K562 (cell line): ENCODE measurements around the gene PIK3R6. TPM values are rescaled to one million over a fixed set of nuclear protein-coding genes. Genes with fewer than 3 reads are reported as not detected.
A peak's percentile ranks its signal among the peaks of the same experiment; 100 is the strongest.

Experiments used
- ARID1B ChIP-seq: fragments of 450-650 bp; IDR thresholded peaks from 2 replicates; pipeline ENCODE4 v1.6.1; 2016; ENCODE audit warnings: antibody characterized with exemption, mild to moderate bottlenecking, inconsistent platforms
- ASH1L ChIP-seq: fragments of 450-650 bp; IDR thresholded peaks from 2 replicates; pipeline ENCODE4 v1.6.1; 2018; ENCODE audit warnings: borderline replicate concordance, mild to moderate bottlenecking, low read depth; ENCODE audit not compliant: partially characterized antibody
- ATF1 ChIP-seq, 2 experiments: fragments of 450-650 bp in 1 of 2; IDR thresholded peaks; 2 replicates each; pipeline ENCODE4 v1.6.1; 2016; ENCODE audit warnings: missing compliant biosample characterization in 1 of 2, missing genetic modification characterization in 1 of 2
- CREB1 ChIP-seq, 2 experiments: sonication (generic) in 1 of 2; formaldehyde crosslinking in 1 of 2; IDR thresholded peaks; 2 replicates each; pipeline versions ENCODE4 v1.6.1 to v1.8.0; 2012 to 2022; ENCODE audit warnings: inconsistent platforms in 1 of 2, mild to moderate bottlenecking in 1 of 2, missing genetic modification reagents in 1 of 2, moderate library complexity in 1 of 2
- E4F1 ChIP-seq: fragments of 250-450 bp; sonication (Bioruptor Pico); IDR thresholded peaks from 2 replicates; pipeline ENCODE4 v1.5.0; 2021; ENCODE audit warnings: mild to moderate bottlenecking, borderline replicate concordance
- MBD2 ChIP-seq: sonication (generic); IDR thresholded peaks from 2 replicates; pipeline ENCODE4 v1.6.1; 2016; ENCODE audit warnings: low read depth, borderline replicate concordance
- MCM3 ChIP-seq: fragments of 450-650 bp; IDR thresholded peaks from 2 replicates; pipeline ENCODE4 v1.6.1; 2016
- MYC ChIP-seq, 2 experiments: fragments of 250-450 bp in 1 of 2; sonication (Bioruptor Pico) in 1 of 2; IDR thresholded peaks; 2 replicates each; pipeline versions ENCODE4 v1.5.1 to v1.6.1; 2012 to 2021; ENCODE audit warnings: low read depth in 2 of 2, borderline replicate concordance in 1 of 2, improper control_type of control experiment in 1 of 2, low read length in 1 of 2, mild to moderate bottlenecking in 1 of 2, moderate library complexity in 1 of 2
- NFE2L1 ChIP-seq: fragments of 450-650 bp; IDR thresholded peaks from 2 replicates; pipeline ENCODE4 v1.6.1; 2016; ENCODE audit warnings: missing genetic modification characterization, low read depth, mild to moderate bottlenecking, missing compliant biosample characterization, moderate library complexity, borderline replicate concordance
- POLR3A ChIP-seq: IDR thresholded peaks from 2 replicates; pipeline ENCODE4 v1.6.1; 2011; ENCODE audit warnings: borderline replicate concordance, mild to moderate bottlenecking, moderate library complexity; ENCODE audit not compliant: insufficient read length, insufficient read depth; ENCODE audit errors: extremely low read depth
- RFX1 ChIP-seq: fragments of 450-650 bp; IDR thresholded peaks from 2 replicates; pipeline ENCODE4 v1.6.1; 2016; ENCODE audit warnings: mild to moderate bottlenecking, moderate library complexity
- TAL1 ChIP-seq: fragments of 450-650 bp; IDR thresholded peaks from 2 replicates; pipeline ENCODE4 v1.6.1; 2016; ENCODE audit warnings: mild to moderate bottlenecking
- USF1 ChIP-seq: sonication (generic); formaldehyde crosslinking; IDR thresholded peaks from 2 replicates; pipeline ENCODE4 v1.9.0; 2022; ENCODE audit warnings: mild to moderate bottlenecking, missing genetic modification reagents
- ZBTB17 ChIP-seq: fragments of 450-650 bp; formaldehyde crosslinking; IDR thresholded peaks from 2 replicates; pipeline ENCODE4 v1.4.0; 2020; ENCODE audit warnings: mild to moderate bottlenecking
- ZFPM2 ChIP-seq: fragments of 250-450 bp; sonication (Bioruptor Pico); IDR thresholded peaks from 2 replicates; pipeline ENCODE4 v1.5.1; 2022; ENCODE audit warnings: mild to moderate bottlenecking
- ZFX ChIP-seq: sonication (generic); formaldehyde crosslinking; IDR thresholded peaks from 2 replicates; pipeline ENCODE4 v1.8.0; 2022; ENCODE audit warnings: mild to moderate bottlenecking, missing genetic modification reagents, moderate library complexity
- ZNF140 ChIP-seq: fragments of 250-450 bp; sonication (Bioruptor Pico); IDR thresholded peaks from 2 replicates; pipeline ENCODE4 v1.8.0; 2021; ENCODE audit warnings: moderate library complexity, mild to moderate bottlenecking, inconsistent platforms
- ZNF197 ChIP-seq: fragments of 200-800 bp; sonication (Bioruptor generic); IDR thresholded peaks from 2 replicates; pipeline ENCODE4 v1.6.1; 2016; ENCODE audit warnings: low read depth, missing genetic modification characterization, missing compliant biosample characterization
- ZNF24 ChIP-seq: fragments of 450-650 bp; IDR thresholded peaks from 2 replicates; pipeline ENCODE4 v1.6.1; 2016
- ZNF586 ChIP-seq: fragments of 450-650 bp; formaldehyde crosslinking; conservative IDR thresholded peaks from 2 replicates; pipeline ENCODE4 v1.4.0; 2020; ENCODE audit warnings: mild to moderate bottlenecking, moderate library complexity
- ZNF589 ChIP-seq: fragments of 200-800 bp; sonication (Bioruptor generic); IDR thresholded peaks from 2 replicates; pipeline ENCODE4 v1.6.1; 2016; ENCODE audit warnings: low read depth, missing genetic modification characterization, missing compliant biosample characterization
- polyA plus RNA-seq, 8 experiments: library from polyadenylated mRNA; depleted of rRNA in 4 of 8; stranded (reverse) in 5 of 8; unstranded in 3 of 8; fragments of >200 nt; fragmentation: Nextera tagmentation in 2 of 8; fragmentation: Illumina TruSeq in 1 of 8; extraction: Ambion mirVana in 2 of 8; extraction: Trizol in 1 of 8; gene quantifications; 2 replicates each; pipeline versions ENCODE4 v1.2.1 to v1.2.3, GENCODE V29; 2011 to 2014; ENCODE audit warnings: inconsistent platforms in 1 of 8, missing spikeins in 1 of 8
- total RNA-seq, 7 experiments: library from RNA; depleted of rRNA in 6 of 7; stranded (reverse); fragments of >200 nt in 6 of 7; fragmentation: Illumina TruSeq in 2 of 7; extraction: Trizol in 2 of 7; gene quantifications; 2 replicates each; pipeline versions ENCODE4 v1.2.1 to v1.2.3, GENCODE V29; 2011 to 2021; ENCODE audit warnings: low replicate concordance in 1 of 7
- TF ChIP-seq, protein P1 (sequence below): fragments of 250-450 bp; sonication (Bioruptor Pico); IDR thresholded peaks from 2 replicates; pipeline ENCODE4 v1.8.0; 2021; ENCODE audit warnings: borderline replicate concordance, mild to moderate bottlenecking, moderate library complexity; ENCODE audit not compliant: poor library complexity, severe bottlenecking
- TF ChIP-seq, protein P2 (sequence below): IDR thresholded peaks from 2 replicates; pipeline ENCODE4 v1.6.1; 2016; ENCODE audit warnings: missing genetic modification characterization, missing compliant biosample characterization

The PIK3R6 gene
- total and polyA plus RNA-seq, 9 of the 15 experiments (the other 6 are each of a cell fraction or from before 2014, with no cell fraction given), result 0.04 TPM; not detected in 8

DNA sequence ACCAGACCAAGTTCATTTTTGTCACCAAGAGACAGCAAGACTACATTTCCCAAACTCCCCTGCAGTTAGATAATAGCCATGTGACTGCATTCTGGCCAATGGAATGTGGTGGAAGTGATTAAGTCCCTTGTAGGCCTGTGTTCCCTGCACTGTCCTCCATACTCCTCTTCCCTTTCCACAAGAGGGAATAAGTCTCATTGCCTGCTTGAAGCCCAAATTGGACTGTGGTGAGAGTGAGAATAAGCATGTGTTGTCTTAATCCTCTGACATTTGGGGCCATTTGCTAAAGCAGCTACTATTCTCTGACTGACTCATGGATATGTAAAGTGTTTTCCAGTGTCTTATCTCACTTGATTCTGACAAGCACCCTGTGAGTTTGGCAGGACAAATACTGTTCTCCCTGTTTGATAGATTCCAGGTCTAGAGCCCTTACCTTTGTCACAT is 20.7 kb downstream of the PIK3R6 start (continued):
- TF ChIP-seq, protein P1, sequence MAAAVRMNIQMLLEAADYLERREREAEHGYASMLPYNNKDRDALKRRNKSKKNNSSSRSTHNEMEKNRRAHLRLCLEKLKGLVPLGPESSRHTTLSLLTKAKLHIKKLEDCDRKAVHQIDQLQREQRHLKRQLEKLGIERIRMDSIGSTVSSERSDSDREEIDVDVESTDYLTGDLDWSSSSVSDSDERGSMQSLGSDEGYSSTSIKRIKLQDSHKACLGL (CRISPR knock-in tag), result no peak
- TF ChIP-seq RFX1 (peak; percentile 13; the same call in 1 of the 2 replicates), ZFPM2 (no peak), E4F1 (CRISPR knock-in tag) (no peak), MCM3 (no peak), ZBTB17 (no peak), ASH1L (no peak), ZNF197 (CRISPR knock-in tag) (no peak), MYC (IDR thresholded peaks at IDR 0.05; ENCODE audit: low read depth, low read length) (no peak), MYC (CRISPR knock-in tag; IDR thresholded peaks at IDR 0.05; ENCODE audit: borderline replicate concordance, low read depth) (no peak), NFE2L1 (tag) (no peak), ZNF586 (CRISPR knock-in tag) (no peak), CREB1 (IDR thresholded peaks at IDR 0.05) (no peak), CREB1 (CRISPR knock-in tag; IDR thresholded peaks at IDR 0.05) (no peak), TAL1 (no peak), ARID1B (no peak), ZNF140 (no peak), POLR3A (no peak), ZFX (CRISPR knock-in tag) (no peak), ZNF589 (CRISPR knock-in tag) (no peak), MBD2 (0 out of 2 replicates have a peak, but pooled peaks have one; percentile 20), USF1 (CRISPR knock-in tag) (peak; percentile 79), ZNF24 (no peak), ATF1 (CRISPR knock-in tag; IDR thresholded peaks at IDR 0.05) (no peak), ATF1 (tag; IDR thresholded peaks at IDR 0.05) (no peak)
- TF ChIP-seq, protein P2, sequence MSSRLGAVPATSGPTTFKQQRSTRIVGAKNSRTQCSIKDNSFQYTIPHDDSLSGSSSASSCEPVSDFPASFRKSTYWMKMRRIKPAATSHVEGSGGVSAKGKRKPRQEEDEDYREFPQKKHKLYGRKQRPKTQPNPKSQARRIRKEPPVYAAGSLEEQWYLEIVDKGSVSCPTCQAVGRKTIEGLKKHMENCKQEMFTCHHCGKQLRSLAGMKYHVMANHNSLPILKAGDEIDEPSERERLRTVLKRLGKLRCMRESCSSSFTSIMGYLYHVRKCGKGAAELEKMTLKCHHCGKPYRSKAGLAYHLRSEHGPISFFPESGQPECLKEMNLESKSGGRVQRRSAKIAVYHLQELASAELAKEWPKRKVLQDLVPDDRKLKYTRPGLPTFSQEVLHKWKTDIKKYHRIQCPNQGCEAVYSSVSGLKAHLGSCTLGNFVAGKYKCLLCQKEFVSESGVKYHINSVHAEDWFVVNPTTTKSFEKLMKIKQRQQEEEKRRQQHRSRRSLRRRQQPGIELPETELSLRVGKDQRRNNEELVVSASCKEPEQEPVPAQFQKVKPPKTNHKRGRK (tag), result no peak
